WTC11 (cell line): ENCODE data around the gene KRTAP20-2. TPM values are rescaled to one million over a fixed set of nuclear protein-coding genes. Genes with fewer than 3 reads are reported as not detected.

Experiments
- ATAC-seq: fragments of 200-7000 bp; cut with Tn5 transposase; 2 replicates; pipeline ENCODE4 v1.10.0; 2021; ENCODE audit warnings: mild to moderate bottlenecking, moderate library complexity
- CTCF ChIA-PET: fragments of 300-600 bp; sonication (Branson Sonifier 250); formaldehyde crosslinking; loops from one replicate; lab custom pipeline; 2021; ENCODE audit warnings: antibody characterized with exemption; lab: Charles Lee
- POLR2A ChIA-PET: fragments of 350-600 bp; sonication (Branson Sonifier 250); formaldehyde crosslinking; loops from one replicate; lab custom pipeline; 2021; ENCODE audit warnings: antibody characterized with exemption; lab: Charles Lee
- DNase-seq: peaks from one replicate; pipeline ENCODE4 v3.0.0; 2021; ENCODE audit warnings: low spot score
- H3K27ac Mint-ChIP-seq: 2 replicates; pipeline ENCODE4 v1.8.0; 2021; ENCODE audit warnings: mixed read lengths
- H3K27me3 Mint-ChIP-seq: 2 replicates; pipeline ENCODE4 v1.8.0; 2021; ENCODE audit warnings: low read depth, mild to moderate bottlenecking, moderate library complexity, mixed read lengths
- H3K36me3 Mint-ChIP-seq: 2 replicates; pipeline ENCODE4 v1.8.0; 2021; ENCODE audit warnings: mixed read lengths
- H3K4me1 Mint-ChIP-seq: 2 replicates; pipeline ENCODE4 v1.8.0; 2022; ENCODE audit warnings: mixed read lengths
- H3K4me3 Mint-ChIP-seq: 2 replicates; pipeline ENCODE4 v1.8.0; 2021; ENCODE audit warnings: mild to moderate bottlenecking, moderate library complexity, mixed read lengths
- H3K9me3 Mint-ChIP-seq: 2 replicates; pipeline ENCODE4 v1.8.0; 2021; ENCODE audit warnings: mixed read lengths
- AFF4 ChIP-seq: sonication (generic); formaldehyde crosslinking; IDR thresholded peaks from 2 replicates; pipeline ENCODE4 v1.8.1; 2023; ENCODE audit warnings: mild to moderate bottlenecking, missing genetic modification reagents, borderline replicate concordance
- CBFB ChIP-seq: sonication (generic); formaldehyde crosslinking; IDR thresholded peaks from 2 replicates; pipeline ENCODE4 v1.8.1; 2022; ENCODE audit warnings: mild to moderate bottlenecking, low read depth, missing genetic modification reagents
- CDX4 ChIP-seq: fragments of 250-450 bp; sonication (Bioruptor Pico); IDR thresholded peaks from 2 replicates; pipeline ENCODE4 v1.9.0; 2021; ENCODE audit warnings: moderate library complexity, mild to moderate bottlenecking, inconsistent platforms, borderline replicate concordance
- FOXP4 ChIP-seq: sonication (generic); formaldehyde crosslinking; IDR thresholded peaks from 2 replicates; pipeline ENCODE4 v1.8.0; 2022; ENCODE audit warnings: mild to moderate bottlenecking, missing genetic modification reagents
- HMGA2 ChIP-seq: fragments of 250-450 bp; sonication (Bioruptor Pico); IDR thresholded peaks from 2 replicates; pipeline ENCODE4 v1.4.0; 2021; ENCODE audit warnings: mild to moderate bottlenecking, moderate library complexity
- IRF2 ChIP-seq: sonication (generic); formaldehyde crosslinking; IDR thresholded peaks from 2 replicates; pipeline ENCODE4 v1.8.0; 2022; ENCODE audit warnings: low read depth, missing genetic modification reagents, borderline replicate concordance
- KAT7 ChIP-seq: sonication (generic); formaldehyde crosslinking; IDR thresholded peaks from 2 replicates; pipeline ENCODE4 v1.8.1; 2023; ENCODE audit warnings: missing genetic modification reagents, mild to moderate bottlenecking, borderline replicate concordance
- NFATC4 ChIP-seq: fragments of 250-450 bp; sonication (Bioruptor Pico); IDR thresholded peaks from 2 replicates; pipeline ENCODE4 v1.9.0; 2021; ENCODE audit warnings: mild to moderate bottlenecking
- NFE2L1 ChIP-seq: sonication (generic); formaldehyde crosslinking; IDR thresholded peaks from 2 replicates; pipeline ENCODE4 v1.8.1; 2023; ENCODE audit warnings: missing genetic modification reagents
- NFYB ChIP-seq: sonication (generic); formaldehyde crosslinking; conservative IDR thresholded peaks from 2 replicates; pipeline ENCODE4 v1.8.0; 2022; ENCODE audit warnings: low read depth, missing genetic modification reagents
- PRRX2 ChIP-seq: fragments of 250-450 bp; sonication (Bioruptor Pico); IDR thresholded peaks from 2 replicates; pipeline ENCODE4 v1.8.0; 2021; ENCODE audit warnings: mild to moderate bottlenecking
- SOX15 ChIP-seq: fragments of 250-450 bp; sonication (Bioruptor Pico); IDR thresholded peaks from 2 replicates; pipeline ENCODE4 v1.9.0; 2021; ENCODE audit warnings: mild to moderate bottlenecking
- ZNF138 ChIP-seq: sonication (generic); formaldehyde crosslinking; conservative IDR thresholded peaks from 2 replicates; pipeline ENCODE4 v1.8.1; 2022; ENCODE audit warnings: mild to moderate bottlenecking, moderate library complexity, missing genetic modification reagents
- ZNF232 ChIP-seq: sonication (generic); formaldehyde crosslinking; IDR thresholded peaks from 2 replicates; pipeline ENCODE4 v1.8.0; 2022; ENCODE audit warnings: mild to moderate bottlenecking, missing genetic modification reagents
- ZNF317 ChIP-seq: sonication (generic); formaldehyde crosslinking; IDR thresholded peaks from 2 replicates; pipeline ENCODE4 v1.8.1; 2023; ENCODE audit warnings: low read depth, mild to moderate bottlenecking, moderate library complexity, missing genetic modification reagents, borderline replicate concordance
- ZNF425 ChIP-seq: fragments of 250-450 bp; sonication (Bioruptor Pico); conservative IDR thresholded peaks from 2 replicates; pipeline ENCODE4 v1.9.0; 2021; ENCODE audit warnings: mild to moderate bottlenecking
- total RNA-seq: library from RNA; stranded (reverse); gene quantifications from 3 replicates; pipeline ENCODE4 v1.2.3, GENCODE V29; 2021
- TF ChIP-seq, protein P1 (sequence below): sonication (generic); formaldehyde crosslinking; IDR thresholded peaks from 2 replicates; pipeline ENCODE4 v1.8.0; 2023; ENCODE audit warnings: missing genetic modification reagents, mild to moderate bottlenecking, borderline replicate concordance

KRTAP20-2 gene
- total RNA-seq, 1 experiment from 2014 or later, result not detected

DNA sequence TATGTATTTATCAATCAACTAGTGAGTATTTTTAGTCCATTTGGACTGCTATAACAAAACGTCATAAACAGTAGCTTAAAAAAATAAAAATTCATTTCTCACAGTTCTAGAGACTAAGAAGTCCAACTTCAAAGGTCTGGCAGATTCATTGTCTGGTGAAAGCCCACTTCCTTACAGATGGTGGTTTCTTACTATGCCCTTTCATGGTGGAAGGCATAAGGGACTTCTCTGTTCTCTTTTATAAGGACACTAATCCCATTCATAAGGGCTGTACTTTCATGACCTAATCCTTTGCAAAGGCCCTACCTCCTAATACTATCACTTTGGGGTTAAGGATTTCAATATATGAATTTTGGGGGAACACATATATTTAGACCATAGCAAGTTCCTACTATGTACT is 45.6 kb downstream of the KRTAP20-2 start (continued):
- TF ChIP-seq ZNF232 (CRISPR knock-in tag) (no peak), CDX4 (no peak), KAT7 (no peak), AFF4 (CRISPR knock-in tag) (no peak)
- TF ChIP-seq, protein P1, sequence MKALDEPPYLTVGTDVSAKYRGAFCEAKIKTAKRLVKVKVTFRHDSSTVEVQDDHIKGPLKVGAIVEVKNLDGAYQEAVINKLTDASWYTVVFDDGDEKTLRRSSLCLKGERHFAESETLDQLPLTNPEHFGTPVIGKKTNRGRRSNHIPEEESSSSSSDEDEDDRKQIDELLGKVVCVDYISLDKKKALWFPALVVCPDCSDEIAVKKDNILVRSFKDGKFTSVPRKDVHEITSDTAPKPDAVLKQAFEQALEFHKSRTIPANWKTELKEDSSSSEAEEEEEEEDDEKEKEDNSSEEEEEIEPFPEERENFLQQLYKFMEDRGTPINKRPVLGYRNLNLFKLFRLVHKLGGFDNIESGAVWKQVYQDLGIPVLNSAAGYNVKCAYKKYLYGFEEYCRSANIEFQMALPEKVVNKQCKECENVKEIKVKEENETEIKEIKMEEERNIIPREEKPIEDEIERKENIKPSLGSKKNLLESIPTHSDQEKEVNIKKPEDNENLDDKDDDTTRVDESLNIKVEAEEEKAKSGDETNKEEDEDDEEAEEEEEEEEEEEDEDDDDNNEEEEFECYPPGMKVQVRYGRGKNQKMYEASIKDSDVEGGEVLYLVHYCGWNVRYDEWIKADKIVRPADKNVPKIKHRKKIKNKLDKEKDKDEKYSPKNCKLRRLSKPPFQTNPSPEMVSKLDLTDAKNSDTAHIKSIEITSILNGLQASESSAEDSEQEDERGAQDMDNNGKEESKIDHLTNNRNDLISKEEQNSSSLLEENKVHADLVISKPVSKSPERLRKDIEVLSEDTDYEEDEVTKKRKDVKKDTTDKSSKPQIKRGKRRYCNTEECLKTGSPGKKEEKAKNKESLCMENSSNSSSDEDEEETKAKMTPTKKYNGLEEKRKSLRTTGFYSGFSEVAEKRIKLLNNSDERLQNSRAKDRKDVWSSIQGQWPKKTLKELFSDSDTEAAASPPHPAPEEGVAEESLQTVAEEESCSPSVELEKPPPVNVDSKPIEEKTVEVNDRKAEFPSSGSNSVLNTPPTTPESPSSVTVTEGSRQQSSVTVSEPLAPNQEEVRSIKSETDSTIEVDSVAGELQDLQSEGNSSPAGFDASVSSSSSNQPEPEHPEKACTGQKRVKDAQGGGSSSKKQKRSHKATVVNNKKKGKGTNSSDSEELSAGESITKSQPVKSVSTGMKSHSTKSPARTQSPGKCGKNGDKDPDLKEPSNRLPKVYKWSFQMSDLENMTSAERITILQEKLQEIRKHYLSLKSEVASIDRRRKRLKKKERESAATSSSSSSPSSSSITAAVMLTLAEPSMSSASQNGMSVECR (CRISPR knock-in tag), result no peak

- peaks cover 3% of the 10 kb centered on the region; the same call in 1 of the 2 replicates for H3K9me3 Mint-ChIP-seq
- ChIA-PET POLR2A (no interaction called here), CTCF (interaction anchor here (1.2 kb wide), 1 partner anchor 30 kb away, joined by 4 read pairs; no protein-coding TSS in a partner anchor)
- TF ChIP-seq PRRX2 (CRISPR knock-in tag) (no peak), ZNF138 (CRISPR knock-in tag) (no peak), CBFB (CRISPR knock-in tag) (no peak), IRF2 (CRISPR knock-in tag) (no peak), NFE2L1 (CRISPR knock-in tag) (no peak), NFYB (CRISPR knock-in tag) (no peak), HMGA2 (CRISPR knock-in tag) (no peak), FOXP4 (CRISPR knock-in tag) (no peak), ZNF317 (CRISPR knock-in tag) (no peak), NFATC4 (CRISPR knock-in tag) (no peak), SOX15 (CRISPR knock-in tag) (no peak), ZNF425 (CRISPR knock-in tag) (no peak)
- no peak overlapping the region for H3K4me3 Mint-ChIP-seq
- H3K27me3 Mint-ChIP-seq, result no peaks in the 10 kb centered on the region; the same call in 1 of the 2 replicates
- DNase-seq (no peak), ATAC-seq (no peak)
- H3K27ac Mint-ChIP-seq, result no peak overlapping the region
- H3K36me3 Mint-ChIP-seq, result no peaks in the 10 kb centered on the region
- H3K4me1 Mint-ChIP-seq, result peaks cover 2% of the 10 kb centered on the region
Observed at GRCh38 chr21:30684506-30684905, 49.5 kb downstream of the KRTAP20-2 start.
